OCI-LY1 (cell line): ENCODE results near the gene PCBD1.

Source experiments
- CTCF ChIP-seq: fragments of 200-600 bp; sonication (generic), shearing (Covaris generic); IDR thresholded peaks from 2 replicates; pipeline ENCODE4 v1.5.1; 2017; ENCODE audit warnings: mild to moderate bottlenecking, antibody characterized with exemption, low read length, moderate library complexity, mixed read lengths
- EZH2 ChIP-seq: fragments of 200-600 bp; sonication (generic), shearing (Covaris generic); IDR thresholded peaks from 2 replicates; pipeline ENCODE4 v1.8.0; 2017; ENCODE audit warnings: borderline replicate concordance, mixed run types, mild to moderate bottlenecking, antibody characterized with exemption, low read length, moderate library complexity, mixed read lengths

GRCh38 chr10:70846795-70847194 lies 41.6 kb downstream of the PCBD1 start:
- TF ChIP-seq CTCF (no peak), EZH2 (no peak)
